Endothelial cell (in vitro differentiated cells): ENCODE results near the gene SLC13A2. TPM values are rescaled to one million over a fixed set of nuclear protein-coding genes. Genes with fewer than 3 reads are reported as not detected.
"Not testable (repeated sequence)": the region's sequence is repeated elsewhere in the genome, so short reads cannot be mapped to it uniquely, and the experiment has no call there.

Experiments
- DNase-seq: peaks from one replicate; pipeline ENCODE4 v3.0.0; 2021; ENCODE audit warnings: low spot score
- H3K27ac Mint-ChIP-seq: one replicate; pipeline ENCODE4 v1.8.0; 2021; ENCODE audit warnings: mixed read lengths, inconsistent platforms; ENCODE audit not compliant: unreplicated experiment
- H3K27me3 Mint-ChIP-seq: one replicate; pipeline ENCODE4 v1.8.0; 2021; ENCODE audit warnings: mild to moderate bottlenecking, moderate library complexity, mixed read lengths, inconsistent platforms; ENCODE audit not compliant: unreplicated experiment
- H3K36me3 Mint-ChIP-seq: one replicate; pipeline ENCODE4 v1.8.0; 2021; ENCODE audit warnings: mild to moderate bottlenecking, low read depth, mixed read lengths, inconsistent platforms; ENCODE audit not compliant: unreplicated experiment
- H3K4me1 Mint-ChIP-seq: one replicate; pipeline ENCODE4 v1.8.0; 2021; ENCODE audit warnings: mild to moderate bottlenecking, mixed read lengths, inconsistent platforms; ENCODE audit not compliant: unreplicated experiment
- H3K4me3 Mint-ChIP-seq: one replicate; pipeline ENCODE4 v1.8.0; 2021; ENCODE audit warnings: mild to moderate bottlenecking, mixed read lengths, inconsistent platforms; ENCODE audit not compliant: unreplicated experiment
- H3K9me3 Mint-ChIP-seq: one replicate; pipeline ENCODE4 v1.8.0; 2021; ENCODE audit warnings: mixed read lengths, inconsistent platforms; ENCODE audit not compliant: unreplicated experiment
- CTCF ChIP-seq: fragments of 200-600 bp; sonication (generic); IDR thresholded peaks from one replicate; pipeline ENCODE4 v1.5.0; 2021; ENCODE audit warnings: antibody characterized with exemption; ENCODE audit not compliant: unreplicated experiment
- total RNA-seq: library from RNA; stranded (reverse); fragmentation: NEBNext Ultra II Directional; extraction: Animal tissue kit (Norgen Biotek cat#: 25700); gene quantifications from one replicate; pipeline ENCODE4 v1.2.1, GENCODE V29; 2021; ENCODE audit not compliant: unreplicated experiment

Gene SLC13A2
- total RNA-seq, 1 donor from 2014 or later, result not detected

DNA sequence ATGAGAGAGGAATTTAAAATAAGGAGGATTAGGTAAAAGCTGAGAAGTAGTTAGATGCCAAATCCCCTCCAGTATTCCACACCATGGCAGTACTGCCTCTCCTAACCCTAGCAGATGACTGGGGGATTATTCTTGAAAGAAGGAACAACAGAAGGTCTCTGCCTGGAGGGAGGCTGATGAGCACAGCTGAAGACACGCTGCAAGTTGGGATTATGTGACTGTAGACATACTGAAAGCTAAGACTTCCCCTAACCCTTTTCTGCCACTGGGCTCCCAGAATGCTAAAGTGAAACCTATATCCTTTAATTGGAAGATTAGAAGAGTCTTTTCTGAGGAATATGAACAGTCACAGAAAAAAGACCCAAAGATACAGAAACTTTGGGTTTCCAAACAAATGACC lies 39.7 kb upstream of the SLC13A2 start:
- no peak for DNase-seq
- Mint-ChIP-seq H3K9me3 (no peaks in the 10 kb centered on the region), H3K36me3 (no peaks in the 10 kb centered on the region), H3K27me3 (peaks cover 1% of the 10 kb centered on the region), H3K4me1 (no peaks in the 10 kb centered on the region), H3K4me3 (no peak overlapping the region), H3K27ac (no peak overlapping the region)
- TF ChIP-seq CTCF, result no peak

- H3K4me3 Mint-ChIP-seq, H3K36me3 Mint-ChIP-seq, H3K27ac Mint-ChIP-seq, H3K4me1 Mint-ChIP-seq, H3K9me3 Mint-ChIP-seq, DNase-seq, H3K27me3 Mint-ChIP-seq: not testable (repeated sequence)
Measured at GRCh38 chr17:28434326-28434725, 39.1 kb upstream of the SLC13A2 start.

GRCh38 chr17:28443901-28444638 lies 29.4 kb upstream of the SLC13A2 start:
- Mint-ChIP-seq H3K4me1 (no peaks in the 10 kb centered on the region), H3K4me3 (no peak overlapping the region), H3K9me3 (no peaks in the 10 kb centered on the region), H3K36me3 (no peaks in the 10 kb centered on the region), H3K27ac (no peak overlapping the region), H3K27me3 (no peaks in the 10 kb centered on the region)
- DNase-seq, result no peak
- no peak for TF ChIP-seq CTCF

DNA sequence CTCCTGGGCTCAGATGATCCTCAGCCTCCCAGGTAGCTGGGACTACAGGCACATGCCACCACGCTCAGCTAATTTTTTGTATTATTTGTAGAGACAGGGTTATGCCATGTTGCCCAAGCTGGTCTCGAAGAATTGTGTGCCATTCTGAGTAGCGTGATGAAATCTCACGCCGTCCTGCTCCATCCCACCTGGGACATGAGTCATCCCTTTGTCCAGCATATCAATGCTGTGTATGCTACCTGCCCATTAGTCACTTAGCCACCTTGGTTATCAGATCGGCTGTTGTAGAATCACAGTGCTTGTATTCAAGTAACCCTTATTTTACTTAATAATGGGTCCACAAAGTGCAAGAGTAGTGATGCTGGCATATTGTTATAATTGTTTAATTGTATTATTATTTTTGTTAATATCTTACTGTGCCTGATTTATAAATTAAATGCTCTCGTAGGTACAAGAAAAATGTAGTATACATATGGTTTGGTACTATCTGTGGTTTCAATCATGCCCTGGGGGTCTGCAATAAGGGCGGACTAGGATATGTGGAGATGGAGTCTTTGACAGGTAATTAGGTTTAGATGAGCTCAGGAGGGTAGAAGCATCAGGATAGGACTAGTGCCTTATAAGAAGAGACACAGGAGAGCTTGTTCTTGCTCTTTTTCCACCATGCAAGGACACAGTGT lies 26.6 kb upstream of the SLC13A2 start:
- Mint-ChIP-seq H3K4me1 (no peaks in the 10 kb centered on the region), H3K36me3 (no peaks in the 10 kb centered on the region), H3K27me3 (no peaks in the 10 kb centered on the region), H3K9me3 (no peaks in the 10 kb centered on the region), H3K27ac (no peak overlapping the region), H3K4me3 (no peak overlapping the region)
- no peak for DNase-seq
- TF ChIP-seq CTCF, result no peak

GRCh38 chr17:28447396-28447760 lies 26.1 kb upstream of the SLC13A2 start:
- Mint-ChIP-seq H3K27me3 (no peaks in the 10 kb centered on the region), H3K4me1 (no peaks in the 10 kb centered on the region), H3K9me3 (no peaks in the 10 kb centered on the region), H3K27ac (no peak overlapping the region), H3K36me3 (no peaks in the 10 kb centered on the region), H3K4me3 (no peak overlapping the region)
- TF ChIP-seq CTCF, result no peak
- no peak for DNase-seq
